ENCODE results near the gene PEX11G. TPM values are rescaled to one million over a fixed set of nuclear protein-coding genes. Genes with fewer than 3 reads are reported as not detected.

Gene PEX11G
- total RNA-seq, 1 experiment from 2014 or later: 4.3 TPM

- Mint-ChIP-seq H3K27ac (no peak overlapping the region), H3K9me3 (no peaks in the 10 kb centered on the region), H3K36me3 (no peaks in the 10 kb centered on the region), H3K4me1 (peaks cover 20% of the 10 kb centered on the region), H3K4me3 (no peak overlapping the region), H3K27me3 (ENCODE audit: low read depth) (no peaks in the 10 kb centered on the region; the same call in none of the 2 replicates)
- CTCF ChIA-PET: interaction anchor here (1.0 kb wide), 1 partner anchor 194 kb away, joined by 3 read pairs; the partner anchor contains the start of gene TRAPPC5
- no peak for TF ChIP-seq ZNF219 (CRISPR knock-in tag; IDR thresholded peaks at IDR 0.05; ENCODE audit: borderline replicate concordance)
- DNase-seq (ENCODE audit: low spot score) (no peak), ATAC-seq (no peak)
- POLR2A ChIA-PET: no interaction called here
Observed at GRCh38 chr19:7486923-7487322, 1.9 kb downstream of the PEX11G start.

DNA sequence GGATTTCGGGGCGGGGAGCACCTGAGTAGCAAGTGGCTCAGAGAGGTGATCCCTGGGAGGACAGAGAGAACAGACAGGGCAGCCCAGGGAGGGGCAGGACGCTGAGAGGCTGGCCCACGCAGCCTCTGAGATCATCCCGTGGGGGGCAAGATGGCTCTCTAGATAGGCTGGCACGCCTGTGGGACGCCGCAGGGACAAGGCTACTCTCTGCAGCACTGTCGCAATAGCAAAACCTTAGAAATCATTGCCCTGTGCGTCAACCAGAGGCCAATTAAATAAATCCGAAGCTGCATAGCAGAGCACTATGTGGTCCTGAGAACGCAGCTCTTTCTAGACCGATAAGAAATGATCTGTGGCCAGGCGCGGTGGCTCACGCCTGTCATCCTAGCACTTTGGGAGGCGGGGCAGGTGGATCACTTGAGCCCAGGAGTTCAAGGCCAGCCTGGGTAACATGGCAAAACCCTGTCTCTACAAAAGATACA, 5.1 kb downstream of the PEX11G start:
- ChIA-PET POLR2A (interaction anchor here (1.1 kb wide), 1 partner anchor 23 kb away, joined by 8 read pairs; no protein-coding TSS in a partner anchor), CTCF (interaction anchor here (1.0 to 1.8 kb wide), 3 partner anchors 14 to 129 kb away, joined by 3 to 16 read pairs (median 9); a partner anchor contains a TSS)
- peak overlapping the region; percentile 69 for H3K4me3 Mint-ChIP-seq
- H3K4me1 Mint-ChIP-seq: peaks cover 16% of the 10 kb centered on the region
- ATAC-seq (no peak), DNase-seq (ENCODE audit: low spot score) (no peak)
- no peaks in the 10 kb centered on the region for H3K9me3 Mint-ChIP-seq
- H3K27me3 Mint-ChIP-seq (ENCODE audit: low read depth): no peaks in the 10 kb centered on the region; the same call in 1 of the 2 replicates
- H3K27ac Mint-ChIP-seq: no peak overlapping the region
- TF ChIP-seq EMX1 (CRISPR knock-in tag; IDR thresholded peaks at IDR 0.05): no peak
- TF ChIP-seq NFYB (CRISPR knock-in tag; conservative IDR thresholded peaks at IDR 0.05; ENCODE audit: low read depth): no peak
- no peak for TF ChIP-seq ERG (CRISPR knock-in tag; IDR thresholded peaks at IDR 0.05)
- TF ChIP-seq ZNF219 (CRISPR knock-in tag; IDR thresholded peaks at IDR 0.05; ENCODE audit: borderline replicate concordance): no peak
- TF ChIP-seq GTF2I (CRISPR knock-in tag; conservative IDR thresholded peaks at IDR 0.05): no peak
- TF ChIP-seq HMGA2 (CRISPR knock-in tag; IDR thresholded peaks at IDR 0.05): no peak
- no peak for TF ChIP-seq SOX15 (CRISPR knock-in tag; IDR thresholded peaks at IDR 0.05)
- TF ChIP-seq FOXP1 (CRISPR knock-in tag; IDR thresholded peaks at IDR 0.05; ENCODE audit: borderline replicate concordance): no peak
- TF ChIP-seq FOXP4 (CRISPR knock-in tag; IDR thresholded peaks at IDR 0.05): no peak
- no peak for TF ChIP-seq JAZF1 (CRISPR knock-in tag; IDR thresholded peaks at IDR 0.05)
- no peak for TF ChIP-seq FOXJ3 (CRISPR knock-in tag; IDR thresholded peaks at IDR 0.05; ENCODE audit: borderline replicate concordance)
- no peak for TF ChIP-seq TP53 (CRISPR knock-in tag; IDR thresholded peaks at IDR 0.05)
- no peak for TF ChIP-seq USF2 (CRISPR knock-in tag; IDR thresholded peaks at IDR 0.05)
- no peak for TF ChIP-seq PRDM15 (CRISPR knock-in tag; IDR thresholded peaks at IDR 0.05)
- H3K36me3 Mint-ChIP-seq: no peaks in the 10 kb centered on the region; the same call in 1 of the 2 replicates

Data from WTC11 (cell line).